Upper lobe of left lung (tissue), 4 donors: Measurements from ENCODE around the gene ARHGAP24.

ENCODE experiments used
- POLR2AphosphoS5 ChIP-seq, 2 donors: sonication (generic); formaldehyde crosslinking; IDR thresholded peaks; one replicate each; pipeline ENCODE4 v1.5.1; 2017; ENCODE audit warnings: antibody characterized with exemption in 2 of 2
- TF ChIP-seq, protein P1 (sequence below), 6 experiments: fragments of 450-650 bp in 4 of 6; fragments of 200-600 bp in 2 of 6; sonication (generic) in 2 of 6; IDR thresholded peaks; one replicate each; pipeline ENCODE4 v1.5.1; 2016 to 2019; ENCODE audit warnings: antibody characterized with exemption in 6 of 6

DNA sequence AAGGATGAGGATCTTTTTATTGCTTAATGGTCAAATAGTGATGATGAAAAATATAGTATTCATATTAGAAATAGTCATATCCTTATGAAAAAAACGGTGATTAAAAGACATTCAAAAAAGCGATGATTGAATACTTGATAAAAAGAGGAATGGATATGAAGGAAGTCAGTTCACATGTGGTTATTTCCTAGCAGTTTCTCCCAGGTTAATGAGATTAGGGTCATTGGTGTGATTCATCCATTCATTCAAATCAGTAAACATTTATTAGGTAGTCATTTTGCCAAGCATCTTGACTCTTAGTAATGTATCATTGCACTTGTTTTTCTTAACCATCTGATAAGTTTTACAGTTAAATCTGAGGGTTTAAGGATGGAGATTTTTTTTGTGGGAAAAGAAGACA, 294.1 kb downstream of the ARHGAP24 start:
- TF ChIP-seq, protein P1, sequence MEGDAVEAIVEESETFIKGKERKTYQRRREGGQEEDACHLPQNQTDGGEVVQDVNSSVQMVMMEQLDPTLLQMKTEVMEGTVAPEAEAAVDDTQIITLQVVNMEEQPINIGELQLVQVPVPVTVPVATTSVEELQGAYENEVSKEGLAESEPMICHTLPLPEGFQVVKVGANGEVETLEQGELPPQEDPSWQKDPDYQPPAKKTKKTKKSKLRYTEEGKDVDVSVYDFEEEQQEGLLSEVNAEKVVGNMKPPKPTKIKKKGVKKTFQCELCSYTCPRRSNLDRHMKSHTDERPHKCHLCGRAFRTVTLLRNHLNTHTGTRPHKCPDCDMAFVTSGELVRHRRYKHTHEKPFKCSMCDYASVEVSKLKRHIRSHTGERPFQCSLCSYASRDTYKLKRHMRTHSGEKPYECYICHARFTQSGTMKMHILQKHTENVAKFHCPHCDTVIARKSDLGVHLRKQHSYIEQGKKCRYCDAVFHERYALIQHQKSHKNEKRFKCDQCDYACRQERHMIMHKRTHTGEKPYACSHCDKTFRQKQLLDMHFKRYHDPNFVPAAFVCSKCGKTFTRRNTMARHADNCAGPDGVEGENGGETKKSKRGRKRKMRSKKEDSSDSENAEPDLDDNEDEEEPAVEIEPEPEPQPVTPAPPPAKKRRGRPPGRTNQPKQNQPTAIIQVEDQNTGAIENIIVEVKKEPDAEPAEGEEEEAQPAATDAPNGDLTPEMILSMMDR (IDR thresholded peaks at IDR 0.05), result no peak
- TF ChIP-seq POLR2AphosphoS5 (IDR thresholded peaks at IDR 0.05), result no peak
